A673 (cell line): ENCODE results near the gene RFX1.

Experiments used
- CTCF ChIP-seq: fragments of 300-800, 200-600 bp; sonication (generic); conservative IDR thresholded peaks from 2 replicates; pipeline ENCODE4 v1.5.1; 2017; ENCODE audit warnings: low read depth, mild to moderate bottlenecking, antibody characterized with exemption, low read length, moderate library complexity, mixed read lengths
- EZH2 ChIP-seq: fragments of 200-600 bp; sonication (generic); IDR thresholded peaks from 2 replicates; pipeline ENCODE4 v1.6.1; 2017; ENCODE audit warnings: borderline replicate concordance, low read depth, mild to moderate bottlenecking, mixed read lengths, antibody characterized with exemption, low read length; ENCODE audit not compliant: poor library complexity, severe bottlenecking

- TF ChIP-seq CTCF (no peak), EZH2 (no peak)
Observed at GRCh38 chr19:13955662-13956364, 50.3 kb downstream of the RFX1 start.
